GM12872 (cell line): ENCODE data around the gene PODNL1.

ENCODE experiments used
- CTCF ChIP-seq: IDR thresholded peaks from 3 replicates; pipeline ENCODE4 v1.5.1; 2011; ENCODE audit warnings: low read depth, mild to moderate bottlenecking, low read length, moderate library complexity; ENCODE audit not compliant: insufficient read depth

PODNL1 gene

DNA sequence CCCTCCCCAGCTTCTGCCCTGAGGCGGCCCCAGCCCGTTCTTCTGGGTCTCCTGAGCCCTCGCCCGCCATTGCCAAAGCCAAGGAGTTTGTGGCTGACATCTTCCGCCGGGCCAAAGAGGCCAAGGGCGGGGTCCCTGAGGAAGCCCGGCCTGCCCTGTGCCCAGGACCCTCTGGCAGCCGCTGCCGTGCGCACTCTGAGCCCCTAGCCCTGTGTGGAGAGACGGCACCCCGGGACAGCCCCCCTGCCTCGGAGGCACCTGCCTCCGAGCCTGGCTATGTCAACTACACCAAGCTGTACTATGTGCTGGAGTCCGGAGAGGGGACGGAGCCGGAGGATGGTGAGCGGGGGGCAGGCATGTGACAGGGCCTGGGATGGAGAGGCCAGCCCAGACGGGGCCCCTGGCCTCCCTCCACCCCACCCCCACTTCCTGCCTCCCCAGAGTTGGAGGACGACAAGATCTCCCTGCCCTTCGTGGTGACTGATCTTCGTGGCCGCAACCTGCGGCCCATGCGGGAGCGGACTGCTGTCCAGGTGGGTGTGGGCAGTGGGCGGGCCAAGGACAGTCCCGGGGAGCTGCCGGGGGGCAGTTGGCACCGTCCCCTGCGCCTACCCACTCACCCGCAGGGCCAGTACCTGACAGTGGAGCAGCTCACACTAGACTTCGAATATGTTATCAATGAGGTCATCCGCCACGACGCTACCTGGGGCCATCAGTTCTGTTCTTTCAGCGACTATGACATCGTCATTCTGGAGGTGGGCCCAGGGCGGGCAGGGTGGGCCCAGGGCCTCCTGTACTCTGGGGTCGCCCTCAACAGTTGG, 21.1 kb upstream of the PODNL1 start:
- TF ChIP-seq CTCF, result no peak

DNA sequence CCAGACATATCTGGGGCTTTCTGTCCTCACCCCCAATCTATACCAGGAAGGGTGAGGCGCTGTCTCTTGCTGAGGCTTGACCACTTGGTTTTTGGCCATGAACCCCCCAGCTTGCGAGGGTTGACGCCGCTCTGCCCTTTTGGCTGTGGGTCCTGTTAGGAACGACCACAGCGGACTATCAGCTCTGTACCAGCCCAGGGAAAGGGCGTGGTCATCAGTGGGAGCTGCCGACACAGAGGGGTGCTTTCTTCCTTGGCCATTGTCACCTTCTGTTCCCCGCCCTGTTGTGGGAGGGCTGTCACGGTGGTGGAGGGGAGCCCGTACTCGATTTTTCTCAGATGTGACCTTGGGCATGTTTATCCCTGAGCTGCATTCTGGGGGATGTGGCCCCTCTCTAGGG, 19.8 kb upstream of the PODNL1 start:
- TF ChIP-seq CTCF, result no peak

- TF ChIP-seq CTCF, result no peak
These were observed 18.8 kb upstream of the PODNL1 start for GRCh38 chr19:13957051-13957450.

GRCh38 chr19:13956365-13956744, 18.1 kb upstream of the PODNL1 start:
- no peak for TF ChIP-seq CTCF

DNA sequence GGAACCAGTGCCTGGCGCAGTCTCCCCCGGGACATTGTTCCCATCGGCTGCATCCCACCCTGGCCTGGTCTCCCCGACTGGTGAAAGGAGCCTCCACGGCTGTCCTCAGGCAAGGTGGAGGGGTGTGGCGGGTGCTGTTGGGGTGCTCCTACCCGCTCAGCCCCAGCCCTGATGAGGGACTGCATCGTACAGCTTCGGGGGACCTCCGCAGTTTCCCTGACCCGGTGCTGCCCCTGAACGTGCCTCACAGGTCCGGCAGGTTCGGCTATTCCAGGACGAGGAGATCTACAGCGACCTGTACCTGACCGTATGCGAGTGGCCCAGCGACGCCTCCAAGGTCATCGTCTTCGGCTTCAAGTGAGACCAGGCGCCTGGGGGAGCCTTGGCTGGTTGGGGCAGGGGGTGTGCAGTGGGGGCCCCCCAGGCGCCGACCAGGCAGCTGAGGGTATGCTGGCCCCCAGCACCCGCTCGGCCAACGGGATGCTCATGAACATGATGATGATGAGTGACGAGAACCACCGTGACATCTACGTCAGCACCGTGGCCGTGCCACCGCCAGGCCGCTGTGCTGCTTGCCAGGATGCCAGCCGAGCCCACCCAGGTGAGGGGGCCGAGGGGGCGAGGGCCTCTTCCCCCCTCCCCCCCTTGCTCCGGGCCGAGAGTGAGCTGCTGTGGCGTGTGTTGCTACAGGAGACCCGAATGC, 17.6 kb upstream of the PODNL1 start:
- no peak for TF ChIP-seq CTCF

DNA sequence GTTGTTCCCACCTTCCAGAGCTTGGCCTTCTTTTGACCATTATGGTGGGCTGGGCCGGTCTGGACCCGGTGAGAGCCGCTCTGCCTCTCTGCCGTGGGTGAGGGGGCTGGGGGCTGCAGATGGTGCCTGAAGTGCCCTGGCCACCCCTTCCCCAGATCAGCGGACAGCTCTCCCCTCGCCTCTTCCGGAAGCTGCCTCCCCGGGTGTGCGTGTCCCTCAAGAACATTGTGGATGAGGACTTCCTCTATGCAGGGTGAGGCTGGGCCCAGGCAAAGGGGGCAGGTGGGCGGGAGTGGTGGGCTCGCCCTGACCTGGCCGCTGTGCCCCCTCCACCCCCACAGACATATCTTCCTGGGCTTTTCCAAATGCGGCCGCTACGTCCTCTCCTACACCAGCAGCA, 16.0 kb upstream of the PODNL1 start:
- TF ChIP-seq CTCF, result no peak

- no peak for TF ChIP-seq CTCF
These were observed 14.8 kb upstream of the PODNL1 start for GRCh38 chr19:13952931-13953531.
